Stromal cell of bone marrow (primary cell): ENCODE measurements around the gene CALHM1.
"Not testable (repeated sequence)": the region's sequence is repeated elsewhere in the genome, so short reads cannot be mapped to it uniquely, and the experiment has no call there.

ENCODE experiments used
- DNase-seq: peaks from one replicate; pipeline ENCODE4 v3.0.0-alpha.2; 2012; ENCODE audit warnings: low read depth

CALHM1 gene

DNA sequence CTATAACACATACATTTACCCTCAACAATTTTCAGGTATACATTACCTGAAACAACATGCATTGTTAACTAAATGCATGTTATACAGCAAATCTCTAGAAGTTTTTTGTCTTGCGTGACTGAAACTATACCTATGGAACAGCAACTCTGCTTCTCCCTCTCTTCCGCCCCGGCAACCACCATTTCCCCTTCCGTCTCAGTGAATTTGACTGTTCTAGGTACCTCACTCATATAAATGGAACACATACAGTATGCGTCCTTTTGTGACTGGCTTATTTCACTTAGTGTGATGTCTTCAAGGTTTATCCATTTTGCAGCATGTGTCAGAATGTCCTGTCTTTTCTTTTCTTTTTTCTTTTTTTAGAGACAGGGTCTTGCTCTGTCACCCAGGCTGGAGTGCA is 29.1 kb downstream of the CALHM1 start:
- no peak for DNase-seq

DNA sequence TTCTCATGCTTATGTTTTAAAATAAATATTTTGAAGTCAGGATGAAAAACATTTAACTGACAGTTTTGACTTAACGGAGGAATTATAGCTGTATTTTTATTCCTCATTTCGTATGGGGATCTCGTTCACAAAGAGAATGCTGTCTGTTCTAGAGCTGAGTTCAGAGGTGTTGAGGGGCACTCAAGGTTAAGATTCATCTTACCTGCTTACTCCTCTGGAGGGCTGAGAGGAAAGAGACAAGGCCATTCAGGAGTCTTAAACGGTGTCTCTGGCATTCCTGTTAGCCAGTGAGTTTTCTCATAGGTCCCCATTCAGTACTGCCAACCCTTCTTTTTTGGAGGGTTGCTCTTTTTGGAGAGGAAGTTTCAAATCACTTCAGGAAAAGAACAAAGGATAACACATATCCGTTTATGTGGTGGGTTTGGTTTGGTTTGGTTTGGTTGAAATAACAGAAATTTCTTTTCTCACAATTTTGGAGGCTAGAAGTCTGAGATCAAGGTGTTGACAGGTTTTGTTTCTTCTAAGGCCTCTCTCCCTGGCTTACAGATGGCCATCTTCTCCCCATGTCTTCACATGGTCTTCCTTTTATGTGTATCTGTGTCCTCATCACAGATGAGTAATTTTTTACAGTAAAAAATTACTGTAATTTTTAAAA is 29.6 kb downstream of the CALHM1 start:
- DNase-seq, result no peak

DNA sequence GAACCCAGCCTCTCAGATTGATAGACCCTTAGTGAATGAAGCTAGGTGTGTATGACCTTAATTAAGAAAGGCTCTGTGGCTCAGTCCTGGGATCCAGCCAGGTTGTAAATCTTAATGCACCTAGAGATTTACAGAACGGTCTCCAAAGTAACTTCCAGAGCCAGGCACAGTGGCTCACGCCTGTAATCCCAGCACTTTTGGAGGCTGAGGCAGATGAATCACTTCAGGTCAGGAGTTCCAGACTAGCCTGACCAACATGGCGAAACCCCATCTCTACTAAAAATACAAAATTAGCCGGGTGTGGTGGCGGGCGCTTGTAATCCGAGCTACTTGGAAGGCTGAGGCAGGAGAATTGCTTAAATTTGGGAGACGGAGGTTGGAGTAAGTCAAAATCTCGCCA is 30.8 kb downstream of the CALHM1 start:
- DNase-seq, result no peak

DNA sequence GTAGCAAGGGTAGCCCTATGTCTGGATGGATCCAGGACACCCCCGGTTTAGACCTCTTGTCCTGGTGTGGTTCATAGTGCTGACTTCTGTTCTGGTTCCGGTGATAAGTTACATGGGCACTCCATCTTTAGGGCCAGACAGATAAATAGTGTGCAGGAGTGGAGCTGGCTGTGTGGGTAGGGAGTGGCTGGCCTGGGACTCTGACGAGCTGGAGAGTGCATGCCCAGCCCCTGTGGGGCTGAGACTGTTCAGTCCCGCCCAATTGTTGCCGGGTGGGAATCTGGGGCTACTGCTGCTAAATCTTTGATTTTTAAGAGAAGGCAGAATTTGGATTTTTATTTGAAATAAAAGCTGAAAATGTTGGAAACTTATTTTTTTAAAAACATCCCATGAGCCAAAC is 35.0 kb downstream of the CALHM1 start:
- DNase-seq, result no peak

DNA sequence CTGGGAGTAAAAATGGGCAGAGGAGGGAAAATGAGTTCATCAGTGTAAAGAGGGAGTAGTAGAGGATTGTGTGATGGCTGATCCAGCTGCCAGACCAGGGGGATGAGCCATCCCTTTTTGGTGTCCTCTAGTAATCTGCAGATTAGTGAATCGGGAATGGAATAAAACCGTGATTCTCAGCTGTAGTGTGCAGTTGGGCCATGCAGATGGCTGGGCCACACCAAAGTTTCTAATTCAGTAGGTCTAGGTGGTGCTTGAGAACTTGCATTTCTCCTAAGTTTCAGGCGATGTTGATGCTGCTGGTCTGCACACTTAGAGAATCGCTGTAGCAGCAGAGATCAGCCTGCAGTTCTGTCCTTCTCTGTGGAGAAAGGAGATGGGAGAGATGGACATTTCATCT is 39.6 kb downstream of the CALHM1 start:
- no peak for DNase-seq

DNA sequence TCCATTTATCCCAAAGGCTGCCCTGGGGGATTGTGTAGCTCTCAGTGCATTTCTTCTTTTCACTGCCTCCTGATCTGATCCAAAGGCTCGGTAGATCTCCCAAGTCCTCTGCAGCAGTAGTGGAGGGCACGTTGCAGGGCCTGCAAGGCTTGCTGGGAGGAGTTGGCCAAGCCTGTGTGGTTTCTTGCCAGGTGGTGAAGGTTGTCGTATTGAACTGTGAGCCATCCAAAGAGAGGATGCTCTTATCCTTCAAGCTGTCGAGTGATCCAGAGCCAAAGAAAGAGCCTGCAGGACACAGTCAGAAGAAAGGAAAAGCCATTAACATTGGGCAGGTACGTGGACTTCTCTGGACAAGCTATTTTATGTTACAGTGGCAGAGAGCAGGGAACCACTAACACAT is 41.1 kb downstream of the CALHM1 start:
- no peak for DNase-seq

DNA sequence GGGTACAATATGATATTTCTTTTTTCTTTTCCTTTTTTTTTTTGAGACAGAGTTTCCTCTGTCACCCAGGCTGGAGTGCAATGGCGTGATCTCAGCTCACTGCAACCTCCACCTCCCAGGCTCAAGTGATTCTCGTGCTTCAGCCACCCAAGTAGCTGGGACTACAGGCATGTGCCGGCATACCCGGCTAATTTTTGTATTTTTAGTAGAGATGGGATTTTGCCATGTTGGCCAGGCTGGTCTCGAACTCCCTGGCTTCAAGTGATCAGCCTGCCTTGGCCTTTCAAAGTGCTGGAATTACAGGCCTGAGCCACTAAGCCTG is 41.6 kb downstream of the CALHM1 start:
- DNase-seq, result not testable (repeated sequence)

DNA sequence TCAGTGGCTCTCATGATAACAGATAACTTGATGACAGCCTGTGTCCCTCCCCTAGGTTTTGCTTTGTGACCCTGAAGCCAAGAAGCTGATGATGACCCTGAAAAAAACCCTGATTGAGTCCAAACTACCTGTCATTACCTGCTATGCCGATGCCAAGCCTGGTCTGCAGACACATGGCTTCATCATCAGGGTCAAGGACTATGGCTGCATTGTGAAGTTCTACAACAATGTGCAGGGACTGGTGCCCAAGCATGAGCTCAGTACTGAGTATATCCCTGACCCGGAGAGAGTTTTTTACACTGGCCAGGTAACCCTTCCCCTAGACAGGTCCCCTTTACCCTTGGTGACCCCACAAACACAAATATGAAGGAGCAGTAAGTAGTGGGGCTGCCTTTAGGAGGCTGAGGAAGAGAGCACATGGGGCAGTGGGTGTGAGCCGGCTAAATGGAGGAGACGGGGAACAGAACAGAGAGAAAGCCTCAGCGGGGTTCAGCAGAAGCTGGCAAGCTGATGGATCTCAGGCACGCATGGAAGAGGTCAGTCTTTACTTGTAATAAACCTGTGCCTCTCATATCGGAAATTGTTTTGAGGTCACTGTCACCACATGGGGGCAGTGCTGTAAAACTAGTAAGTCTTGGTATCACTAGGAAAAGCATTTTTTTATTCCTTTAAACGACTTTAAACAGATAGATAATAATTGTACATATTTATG is 42.1 kb downstream of the CALHM1 start:
- peak; percentile 53 for DNase-seq

DNA sequence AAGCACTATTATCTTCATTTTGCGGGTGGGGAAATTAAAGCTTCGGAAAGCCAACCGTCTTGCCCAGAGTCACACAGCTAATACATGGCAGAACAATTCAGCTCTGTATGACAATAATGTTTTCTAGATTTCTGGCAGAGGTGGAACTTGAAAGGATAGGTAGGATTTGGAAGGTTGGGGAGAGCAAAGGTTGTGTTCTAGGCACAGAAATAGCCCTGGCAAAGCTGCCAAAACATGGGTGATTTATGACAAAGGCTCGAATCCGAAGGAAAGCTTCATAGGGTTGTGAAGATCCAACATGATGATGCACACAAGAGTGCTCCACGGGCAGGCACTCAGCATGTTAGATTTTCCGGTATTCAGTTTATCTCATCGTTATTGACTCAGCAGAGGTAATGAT is 43.1 kb downstream of the CALHM1 start:
- no peak for DNase-seq

DNA sequence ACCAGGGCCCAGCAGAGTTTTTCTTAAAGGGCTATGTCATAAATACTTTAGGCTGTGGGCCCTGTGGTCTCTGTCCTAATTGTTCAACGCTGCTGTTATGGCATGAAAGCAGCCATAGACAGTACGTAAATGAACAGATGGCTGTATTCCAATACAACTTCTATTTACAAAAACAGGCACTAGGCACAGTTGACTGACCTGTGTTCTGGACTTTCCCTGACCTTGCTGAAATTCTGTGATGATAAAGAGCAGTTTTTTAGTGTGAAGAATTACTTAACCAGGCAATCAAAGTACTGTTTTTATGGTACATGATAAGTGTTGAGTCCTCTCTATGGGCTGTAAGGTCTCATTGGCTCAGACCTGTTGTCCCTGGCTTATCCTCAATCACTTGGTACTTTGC is 45.1 kb downstream of the CALHM1 start:
- DNase-seq, result no peak
